ENCODE measurements around the gene MYO18A.

Gene MYO18A

DNA sequence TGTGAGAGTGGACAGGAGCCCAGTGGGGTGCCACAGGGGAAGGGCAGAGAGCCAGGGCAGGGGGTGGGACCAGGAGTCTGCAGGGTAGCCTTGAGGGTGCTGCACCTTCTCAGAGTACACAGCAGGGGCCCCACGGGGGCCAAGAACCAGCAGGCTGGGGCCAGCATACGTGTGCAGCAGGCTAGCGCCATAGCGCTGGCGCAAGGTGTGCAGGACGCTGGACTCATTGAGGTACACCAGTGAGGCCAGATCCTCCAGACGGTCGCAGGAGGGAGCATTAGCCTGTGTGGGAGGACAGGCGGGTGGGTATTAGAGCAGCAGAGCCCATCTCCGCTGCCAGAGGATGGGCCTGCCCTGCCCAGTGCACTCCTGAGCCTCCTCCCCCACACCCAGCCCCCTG lies 58.8 kb downstream of the MYO18A start:
- no peak for DNase-seq

DNA sequence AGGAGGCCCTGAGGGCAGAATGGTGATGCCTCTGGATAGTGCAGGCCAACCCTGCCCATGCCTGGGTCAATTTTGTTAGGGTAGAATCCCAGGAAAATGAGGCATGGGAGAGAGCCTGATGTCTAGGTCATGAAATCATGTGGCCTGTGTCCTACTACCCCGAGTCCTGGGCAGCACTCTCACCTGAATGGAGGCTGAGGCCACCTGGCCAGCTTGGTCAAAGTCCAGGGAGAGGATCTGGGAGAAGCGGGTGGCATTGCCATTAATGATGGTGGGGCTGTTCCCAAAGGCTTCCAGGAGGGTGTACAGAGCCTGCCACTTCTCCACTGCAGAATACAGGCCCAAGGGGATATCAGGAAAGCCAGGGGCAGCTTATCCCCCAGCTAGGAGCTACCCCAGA lies 59.8 kb downstream of the MYO18A start:
- no peak for DNase-seq

DNA sequence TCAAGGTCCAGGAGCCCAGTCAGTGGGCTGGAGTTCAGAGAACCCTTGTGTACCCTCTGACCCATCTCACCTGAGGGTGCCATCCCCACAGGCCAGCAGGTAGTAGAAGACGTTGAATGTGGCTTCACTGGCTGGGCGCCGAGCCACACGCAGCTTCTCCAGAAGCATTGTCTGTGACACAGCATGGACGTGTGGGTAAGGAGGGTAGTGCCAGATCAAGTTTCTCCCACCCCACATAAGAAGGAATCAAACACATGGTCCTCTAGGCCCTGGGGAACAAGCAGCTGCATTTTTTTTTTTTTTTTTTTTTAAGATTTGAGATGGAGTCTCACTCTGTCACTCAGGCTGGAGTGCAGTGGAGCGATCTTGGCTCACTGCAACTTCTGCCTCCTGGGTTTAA lies 60.9 kb downstream of the MYO18A start:
- no peak for DNase-seq

DNA sequence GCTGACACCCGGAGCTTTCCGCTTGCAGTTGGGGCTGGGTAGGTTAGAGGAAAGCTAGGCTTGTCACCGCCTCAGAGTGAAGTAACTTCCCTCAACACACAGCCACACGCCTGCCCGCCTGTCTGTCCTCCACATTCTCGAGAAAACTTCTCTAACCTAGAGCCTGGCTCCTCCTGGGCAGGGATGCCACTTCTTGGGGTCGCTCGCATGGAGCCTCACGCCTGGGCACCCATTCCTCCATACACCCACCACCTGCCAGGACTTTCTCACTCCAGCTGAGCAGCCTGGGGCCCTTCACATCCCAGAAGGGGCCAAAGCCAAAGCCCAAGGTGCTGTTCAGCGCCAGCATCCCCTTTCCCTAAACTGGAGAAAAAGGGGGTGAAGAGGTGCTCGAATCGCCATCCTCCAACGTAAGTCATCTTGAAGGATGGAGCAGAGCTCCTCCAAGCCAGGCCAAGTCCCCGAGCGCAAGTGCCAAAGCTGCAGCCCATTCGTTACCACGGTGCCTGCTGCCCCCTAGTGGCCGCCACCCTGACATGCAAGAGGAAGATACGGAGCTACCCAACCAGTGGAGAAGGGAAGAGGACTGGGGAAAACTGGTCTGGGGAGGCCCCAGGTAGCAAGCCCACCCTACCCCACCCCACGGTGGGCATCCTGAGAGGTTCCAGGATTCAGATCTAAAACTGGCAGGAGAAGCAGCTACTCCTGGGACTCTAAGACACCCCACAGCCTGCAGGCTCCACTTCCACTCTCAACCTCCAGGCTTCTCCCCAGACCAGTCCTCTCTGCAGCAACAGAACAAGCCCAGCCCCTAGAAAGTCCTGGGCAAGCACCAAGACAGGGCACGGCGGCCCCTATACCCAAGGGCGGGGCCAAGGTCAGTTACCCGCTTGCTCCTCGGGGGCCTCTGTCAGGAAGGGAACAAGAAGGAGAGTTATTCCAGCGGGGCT lies 63.1 kb downstream of the MYO18A start:
- peak; percentile 70 to 84 for DNase-seq

DNA sequence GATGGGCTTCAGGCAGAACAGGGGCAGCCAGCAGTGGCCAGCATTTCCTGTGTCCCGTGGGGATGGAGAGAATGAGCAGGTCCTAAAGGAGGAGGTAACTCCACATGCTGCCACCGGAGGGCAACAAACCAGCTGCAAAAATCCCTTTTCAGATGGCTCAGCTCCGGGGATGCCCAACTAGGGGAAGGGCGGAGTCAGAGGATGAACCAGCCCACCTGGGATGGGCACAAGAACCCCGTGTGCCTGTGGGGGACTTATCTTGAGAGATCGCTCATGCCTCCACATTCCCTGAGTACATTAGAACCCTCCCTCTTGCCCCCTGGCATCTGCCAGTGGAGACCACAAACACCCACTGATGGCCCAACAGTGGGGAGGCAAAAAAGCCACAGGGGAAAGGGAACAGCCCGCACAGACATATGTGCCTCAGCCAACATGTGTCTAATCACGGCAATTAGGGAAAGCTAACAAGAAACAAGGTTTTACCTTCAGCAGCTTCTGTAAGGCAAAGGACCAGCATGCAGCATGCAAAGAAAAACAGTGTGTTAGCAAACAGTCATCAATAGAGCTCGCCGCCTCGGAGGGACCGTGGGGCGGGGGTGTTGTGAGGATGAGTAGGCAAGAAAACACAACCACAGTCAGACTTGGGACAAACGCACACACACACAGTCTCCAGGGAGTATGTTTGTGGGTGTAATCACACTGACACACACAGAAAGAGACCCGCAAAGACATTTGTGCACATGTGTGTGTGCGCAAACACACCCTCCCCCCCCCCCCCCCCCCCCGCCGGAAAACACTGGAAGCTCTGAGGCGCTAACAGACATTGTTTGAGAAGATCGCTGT lies 64.0 kb downstream of the MYO18A start:
- peak; percentile 42 to 50 for DNase-seq

DNA sequence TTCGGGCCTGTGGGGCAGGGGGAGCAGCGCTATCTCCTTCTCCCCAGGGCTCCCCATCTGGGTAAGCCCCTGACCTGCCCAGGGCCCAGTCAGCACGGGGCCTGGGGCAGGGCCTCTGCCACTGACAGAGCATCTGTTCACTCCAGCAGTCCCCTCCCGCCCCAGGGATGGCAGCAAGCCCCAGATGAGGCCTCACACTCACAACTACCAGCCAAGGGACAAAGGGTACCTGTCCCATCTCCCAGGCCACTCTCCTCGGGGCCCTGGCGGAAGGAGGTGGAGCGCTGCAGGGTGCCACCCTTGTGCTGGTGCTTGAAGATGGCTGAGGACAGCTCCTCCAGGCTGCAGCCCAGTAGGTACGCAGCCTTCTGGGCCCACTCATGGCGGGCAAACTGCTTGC lies 64.8 kb downstream of the MYO18A start:
- DNase-seq: no peak

DNA sequence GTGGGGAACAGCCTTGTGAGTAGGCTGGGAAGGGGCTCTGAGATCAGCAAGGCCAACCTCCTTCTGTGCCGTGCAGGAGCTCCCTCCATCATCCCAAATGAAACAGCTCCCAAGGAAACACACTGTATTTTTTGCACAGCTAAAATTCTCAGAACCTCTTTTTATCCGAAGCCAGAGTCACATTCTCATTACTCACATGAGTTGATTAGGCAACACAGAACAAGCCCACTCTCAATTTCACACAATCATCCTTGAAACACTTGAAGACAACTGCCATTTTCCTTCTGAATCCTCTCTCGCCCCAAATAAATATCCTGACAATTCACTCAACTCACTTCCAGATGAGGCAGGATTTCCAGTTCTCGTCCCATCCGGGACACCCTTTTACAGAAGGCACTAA lies 66.1 kb downstream of the MYO18A start:
- peak; percentile 69 to 76 for DNase-seq

DNA sequence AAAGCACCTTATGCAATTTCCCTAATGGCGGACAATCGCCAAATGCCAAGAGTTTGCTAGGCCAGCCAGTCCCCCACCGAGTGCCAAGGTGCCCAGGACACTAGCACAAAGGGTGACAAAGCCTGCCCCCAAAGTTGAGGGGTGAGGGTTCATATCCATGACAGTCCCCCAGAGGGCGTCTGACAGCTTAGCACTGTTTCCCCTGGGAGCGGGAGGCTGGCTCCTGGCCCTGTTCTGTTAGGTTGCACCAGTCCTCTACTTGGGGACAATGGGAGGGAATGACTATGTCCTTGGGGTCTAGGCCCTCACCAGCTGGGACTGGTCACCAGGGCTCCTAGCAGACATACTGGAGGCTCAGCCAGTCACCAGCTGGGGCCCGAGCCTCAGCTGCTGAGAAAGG lies 66.9 kb downstream of the MYO18A start:
- peak in 1 of 2 donors; percentile 15 for DNase-seq

DNA sequence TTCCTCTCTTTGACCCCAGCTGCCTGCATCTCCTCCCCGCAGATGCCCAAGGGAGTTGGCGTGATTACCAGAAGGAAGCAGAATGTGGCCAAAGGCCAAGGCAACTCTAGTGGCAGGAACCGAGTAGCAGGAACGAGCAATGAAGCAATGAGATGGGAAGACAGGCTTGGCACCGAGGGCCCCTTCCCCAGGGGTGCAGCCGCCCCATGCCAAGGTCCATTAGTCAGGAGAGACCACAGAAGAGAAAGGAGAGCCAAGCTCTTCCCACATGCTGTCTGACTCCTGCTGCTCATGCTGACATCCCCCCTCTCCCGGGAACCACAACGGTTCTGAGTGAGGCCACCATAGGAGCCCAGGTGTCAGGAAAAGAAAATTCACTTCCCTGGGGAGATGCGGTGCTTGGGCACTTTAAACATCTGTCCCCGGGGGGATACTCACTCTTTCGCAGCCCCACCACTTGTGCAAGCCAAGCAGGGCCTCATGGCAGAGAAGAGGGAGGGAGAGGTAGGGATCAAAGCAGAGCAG lies 67.4 kb downstream of the MYO18A start:
- peak in 1 of 2 donors; percentile 68 for DNase-seq

DNA sequence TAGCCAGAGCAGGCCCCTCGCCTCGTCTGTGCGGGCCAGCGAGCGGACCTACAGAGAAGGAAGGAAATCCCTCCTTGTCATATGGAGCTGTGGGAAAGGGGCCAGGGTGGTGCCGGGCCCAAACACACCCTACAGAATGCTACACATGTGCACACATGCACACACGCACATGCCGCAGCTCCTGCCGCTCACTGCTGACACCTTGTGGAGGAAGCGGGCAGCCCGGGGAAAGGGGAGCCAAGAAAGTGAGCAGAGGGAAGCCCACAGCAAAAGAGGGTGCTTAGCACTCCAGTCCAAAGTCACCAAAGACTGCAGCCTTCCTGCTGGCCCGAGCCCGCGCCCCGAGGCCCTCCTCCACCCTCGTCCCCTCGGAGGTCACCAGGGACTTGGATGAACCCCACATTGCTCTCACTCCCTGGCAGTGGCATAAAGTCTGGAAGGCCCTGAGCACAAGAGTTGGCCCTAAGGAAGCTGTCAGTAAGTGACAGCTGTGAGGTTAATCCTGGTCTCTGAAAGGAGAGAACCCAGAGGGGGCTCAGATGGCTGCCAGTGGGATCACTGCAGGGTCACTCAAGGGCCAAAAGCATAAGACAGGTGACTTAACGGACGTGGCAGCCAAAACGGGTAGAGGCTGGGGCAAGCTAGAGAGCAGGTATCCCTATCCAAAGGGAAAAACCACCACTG lies 68.2 kb downstream of the MYO18A start:
- DNase-seq: peak; percentile 56 to 63

DNA sequence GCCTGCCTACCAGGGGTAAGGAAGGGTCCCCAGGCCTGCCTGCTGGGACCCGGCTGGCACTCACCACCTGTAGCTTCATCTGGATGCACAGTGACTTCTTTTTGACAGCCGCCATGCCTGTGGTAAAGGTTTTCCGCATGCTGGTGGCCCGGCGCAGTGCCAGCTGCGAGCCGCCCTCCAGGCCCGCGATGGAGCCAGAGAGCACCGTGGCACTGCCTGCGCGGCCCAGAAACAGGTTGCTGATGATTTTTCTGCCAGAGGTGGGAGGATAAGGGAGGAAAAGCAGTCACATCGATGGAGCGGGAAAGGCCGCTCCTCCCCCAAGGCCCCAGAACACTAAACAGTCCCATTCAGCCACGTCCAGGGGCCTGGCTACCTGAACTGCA lies 69.8 kb downstream of the MYO18A start:
- no peak for DNase-seq

DNA sequence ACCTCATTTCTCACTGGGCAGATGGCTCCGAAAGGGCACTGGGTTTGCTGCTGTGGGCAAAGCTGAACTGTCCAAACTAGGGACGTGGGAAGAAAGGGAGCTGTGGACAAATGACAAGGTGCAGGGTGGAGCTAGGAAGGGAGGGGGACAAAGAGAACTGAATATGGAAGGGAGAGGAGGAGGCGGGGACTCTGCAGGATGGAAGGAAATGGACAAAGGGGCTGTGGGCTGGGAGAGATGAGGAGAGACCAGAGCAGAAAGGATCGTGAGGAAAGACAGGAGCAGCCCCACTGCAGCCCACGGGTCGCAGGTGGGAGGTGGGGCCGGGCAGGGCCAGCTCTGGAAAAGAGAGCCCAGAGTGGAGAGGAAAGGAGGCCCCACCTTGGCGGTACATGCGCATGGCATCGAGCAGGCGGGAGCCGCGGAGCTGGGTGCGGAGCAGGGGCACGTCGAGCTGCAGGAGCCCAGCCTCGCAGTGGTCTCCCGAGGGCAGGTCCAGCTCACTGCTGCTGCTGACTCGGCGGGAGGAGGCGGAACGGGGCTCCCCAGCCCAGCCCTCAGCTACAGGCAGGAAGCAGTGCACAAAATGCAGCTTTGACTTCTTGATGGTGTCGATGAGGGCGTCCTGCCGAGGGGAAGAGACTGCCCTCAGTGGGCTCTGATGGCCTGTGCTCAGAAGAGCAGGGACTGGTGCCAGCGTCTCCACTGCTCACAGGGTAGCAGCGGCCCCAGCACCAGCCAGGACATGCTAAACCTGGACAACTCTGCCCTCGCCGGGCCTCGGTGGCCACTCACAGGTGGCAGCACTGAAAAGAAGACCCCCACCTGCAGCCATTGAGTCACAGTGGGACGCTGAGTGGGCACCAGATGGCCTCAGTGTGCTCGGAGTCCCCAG lies 70.5 kb downstream of the MYO18A start:
- no peak for DNase-seq

DNA sequence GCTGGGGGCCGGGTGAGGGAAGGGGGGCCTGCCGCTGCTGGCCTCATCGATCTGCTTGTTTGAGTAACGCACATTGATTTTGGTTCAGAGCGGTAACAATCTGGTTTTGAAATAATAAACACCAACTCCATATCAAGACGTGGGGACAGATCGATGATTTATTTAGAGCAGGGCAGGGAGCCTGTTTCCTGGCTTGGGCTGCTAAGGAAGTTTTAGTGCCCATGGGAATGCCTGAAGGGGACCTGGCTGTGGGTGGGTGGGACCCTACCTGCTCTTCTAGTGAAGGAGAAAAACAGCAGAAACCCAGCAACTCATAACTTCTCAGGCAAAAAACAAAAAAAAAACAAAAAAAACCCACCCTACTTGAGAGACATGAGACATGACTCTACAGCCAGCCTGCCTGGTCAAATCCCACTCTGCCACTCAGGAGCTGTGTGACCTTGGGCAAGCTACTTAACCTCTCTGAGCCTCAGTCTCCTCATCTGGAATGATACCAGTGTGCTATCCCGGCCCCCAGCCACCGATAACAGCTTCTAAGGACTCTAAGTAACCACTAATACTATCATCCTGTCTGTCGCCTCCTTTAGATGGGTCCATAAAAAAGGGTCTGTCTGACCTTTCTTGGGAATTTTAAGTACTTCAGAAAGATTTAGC lies 71.2 kb downstream of the MYO18A start:
- no peak for DNase-seq

DNA sequence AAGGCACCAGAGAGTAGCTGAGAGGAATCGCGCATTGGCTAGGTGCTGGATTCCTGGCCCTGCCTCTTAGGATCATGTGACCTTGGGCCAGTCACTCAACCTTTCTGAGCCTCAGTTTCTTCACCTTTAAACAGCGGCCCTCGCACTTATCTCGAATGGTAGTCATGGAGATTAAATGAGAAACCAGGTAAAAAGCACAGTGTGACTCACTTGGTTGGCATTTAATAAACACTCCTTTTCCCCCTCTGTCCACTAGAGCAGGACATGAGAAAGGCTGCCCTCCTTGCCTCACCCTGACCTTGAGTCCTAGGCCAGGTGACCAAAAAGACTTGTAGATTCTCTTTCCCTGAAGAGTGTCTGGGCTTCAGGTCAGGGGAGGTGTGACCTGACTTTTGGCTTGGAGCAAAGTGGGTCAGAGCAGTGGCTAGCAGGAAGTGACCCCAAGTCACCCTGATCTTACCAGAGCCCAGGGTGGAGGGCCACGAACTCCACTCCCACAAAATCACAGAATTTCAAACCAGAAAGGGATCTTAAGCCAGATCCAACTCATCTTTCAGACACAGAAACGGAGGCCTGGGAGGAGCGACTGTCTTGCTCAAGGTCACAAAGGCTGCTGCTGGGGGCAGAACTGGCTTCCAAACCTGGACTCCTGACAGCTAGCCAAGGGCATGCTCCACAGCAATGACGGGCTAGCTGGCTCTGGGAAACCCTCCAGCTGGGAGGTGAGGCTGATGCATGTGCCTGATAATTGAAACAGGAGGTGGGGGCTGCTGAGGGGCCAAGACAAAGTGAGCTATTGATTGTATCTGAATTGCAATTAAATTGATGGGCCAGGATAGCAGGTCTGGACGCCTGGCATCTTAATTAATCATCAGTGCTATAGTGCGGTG lies 72.0 kb downstream of the MYO18A start:
- peak in 1 of 2 donors; percentile 9 for DNase-seq

DNA sequence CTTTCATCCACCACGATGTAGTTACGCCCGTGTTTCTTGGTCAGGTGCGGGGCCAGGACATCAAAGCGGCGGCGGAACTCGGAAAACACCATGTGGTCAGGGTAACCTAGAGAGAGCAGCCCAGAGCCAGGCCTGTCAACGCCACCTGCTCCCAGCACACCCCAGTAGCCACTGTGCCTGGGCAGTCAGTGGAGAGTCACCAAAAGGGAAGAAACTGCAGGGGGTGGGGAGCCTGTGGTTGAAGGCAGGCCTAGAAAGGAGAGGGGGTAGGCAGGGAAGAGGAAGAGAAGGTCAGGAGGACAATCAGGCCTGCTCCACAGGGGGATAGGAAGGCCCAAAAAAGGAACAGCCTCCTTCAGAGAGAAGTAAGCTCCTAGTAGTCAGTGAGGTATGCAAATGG lies 73.1 kb downstream of the MYO18A start:
- DNase-seq: peak in 1 of 2 donors; percentile 92

DNA sequence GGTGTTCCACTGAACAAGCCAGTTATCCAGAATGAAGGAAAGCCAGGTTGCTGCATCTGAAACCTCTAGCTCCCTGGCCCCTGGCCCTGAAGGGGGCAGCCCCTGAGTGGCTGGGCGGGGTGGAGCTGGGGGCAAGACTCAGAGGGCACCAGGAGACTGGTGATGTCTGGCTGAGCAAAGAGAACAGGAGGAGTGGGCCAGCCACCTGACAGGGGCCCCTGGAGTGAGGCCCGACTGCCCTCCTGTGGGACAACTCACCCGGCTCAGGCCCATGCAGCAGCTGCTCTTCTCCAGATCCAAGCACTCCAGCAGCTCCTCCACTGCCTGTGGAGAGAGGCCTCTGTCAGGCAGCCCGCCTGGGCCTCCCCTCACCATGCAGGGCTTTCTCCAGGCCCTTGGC lies 76.9 kb downstream of the MYO18A start:
- no peak for DNase-seq

DNA sequence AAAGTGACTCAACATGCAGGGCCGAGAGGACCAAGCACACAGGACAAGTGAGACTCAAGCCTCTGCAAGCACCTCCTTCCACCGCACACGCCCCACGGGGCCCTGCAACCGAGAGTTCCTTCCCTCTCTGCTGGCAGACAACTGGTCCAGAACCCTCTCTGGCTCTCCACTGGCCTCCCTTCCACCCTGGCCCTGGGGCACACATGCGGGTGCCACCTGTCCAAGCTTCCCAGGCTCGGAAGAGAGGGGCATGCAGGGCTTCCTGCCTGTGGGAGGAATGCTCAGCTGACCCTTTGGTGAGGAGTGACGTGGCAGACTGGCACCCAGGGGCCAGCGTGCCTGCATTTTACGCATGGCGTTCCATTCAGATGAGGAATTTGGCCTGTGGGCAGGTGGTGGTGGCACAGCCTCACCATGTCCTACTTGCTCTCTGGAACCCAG lies 77.4 kb downstream of the MYO18A start:
- DNase-seq: no peak

DNA sequence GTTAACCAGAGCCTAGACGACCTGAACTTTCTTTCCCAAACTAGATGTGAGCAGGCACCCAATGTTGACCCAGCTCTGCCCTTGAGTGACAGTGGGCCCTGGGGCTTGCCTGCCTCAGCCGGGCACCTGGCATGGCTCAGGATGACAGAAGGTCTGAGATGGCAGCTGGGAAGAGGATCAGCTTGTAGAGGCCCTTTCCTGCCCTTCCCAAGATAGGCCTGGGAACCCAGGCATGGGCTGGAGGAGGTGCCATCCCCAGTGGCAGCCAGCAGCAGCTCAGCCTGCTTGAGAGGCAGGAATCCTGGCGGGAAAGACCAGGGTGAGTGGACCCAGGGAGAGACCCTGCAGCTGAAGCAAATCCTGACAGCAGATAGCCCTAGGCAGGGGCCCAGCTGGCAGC lies 78.2 kb downstream of the MYO18A start:
- DNase-seq: no peak

DNA sequence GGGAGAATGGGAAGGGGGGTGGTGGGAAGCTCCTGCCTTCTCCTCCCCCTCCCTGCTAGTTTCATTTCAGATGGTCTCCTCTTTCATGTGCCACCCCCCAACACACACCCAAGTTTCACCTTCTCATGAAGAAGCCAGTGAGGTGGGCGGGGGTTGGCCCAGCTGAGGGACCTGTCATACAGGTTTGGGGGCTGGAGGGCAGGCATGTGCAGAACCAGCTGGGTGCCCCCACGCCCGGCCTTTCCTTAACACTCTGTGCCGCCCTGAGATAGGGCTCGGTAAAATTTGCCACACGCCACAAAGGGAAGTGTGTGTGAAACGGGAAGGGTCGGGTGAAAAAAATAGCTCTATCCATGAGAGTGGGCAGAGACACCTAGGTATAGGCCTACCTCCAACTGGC lies 79.9 kb downstream of the MYO18A start:
- no peak for DNase-seq

DNA sequence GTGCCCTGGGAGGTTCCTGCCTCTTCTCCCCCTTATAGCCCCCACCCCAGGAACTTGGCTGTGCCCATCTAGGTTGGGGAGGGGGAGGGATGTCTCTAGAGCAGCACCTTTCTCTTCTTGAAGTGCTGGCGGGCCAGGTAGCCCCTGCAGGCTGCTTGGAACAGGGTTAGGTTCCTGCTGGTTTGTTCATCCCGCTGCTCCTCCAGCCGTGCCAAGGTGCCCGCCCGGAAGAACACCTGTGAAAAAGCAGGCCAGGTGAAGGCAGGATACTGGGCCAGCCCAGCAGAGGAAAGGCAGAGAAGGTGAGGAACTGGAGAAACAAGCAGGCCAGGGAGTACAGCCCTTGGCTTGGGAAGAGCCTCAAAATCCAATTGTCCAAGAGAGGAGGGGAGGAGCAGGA lies 80.7 kb downstream of the MYO18A start:
- DNase-seq: no peak

Measured in inflammatory macrophage (primary cell).